HG03457 (cell line): ENCODE measurements around the gene MBNL3.

ENCODE experiments used
- ATAC-seq: cut with Tn5 transposase; IDR thresholded peaks from one replicate; pipeline ENCODE4 v1.9.1; 2021; ENCODE audit warnings: moderate number of reproducible peaks; ENCODE audit not compliant: unreplicated experiment

MBNL3 gene, protein sequence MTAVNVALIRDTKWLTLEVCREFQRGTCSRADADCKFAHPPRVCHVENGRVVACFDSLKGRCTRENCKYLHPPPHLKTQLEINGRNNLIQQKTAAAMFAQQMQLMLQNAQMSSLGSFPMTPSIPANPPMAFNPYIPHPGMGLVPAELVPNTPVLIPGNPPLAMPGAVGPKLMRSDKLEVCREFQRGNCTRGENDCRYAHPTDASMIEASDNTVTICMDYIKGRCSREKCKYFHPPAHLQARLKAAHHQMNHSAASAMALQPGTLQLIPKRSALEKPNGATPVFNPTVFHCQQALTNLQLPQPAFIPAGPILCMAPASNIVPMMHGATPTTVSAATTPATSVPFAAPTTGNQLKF

DNA sequence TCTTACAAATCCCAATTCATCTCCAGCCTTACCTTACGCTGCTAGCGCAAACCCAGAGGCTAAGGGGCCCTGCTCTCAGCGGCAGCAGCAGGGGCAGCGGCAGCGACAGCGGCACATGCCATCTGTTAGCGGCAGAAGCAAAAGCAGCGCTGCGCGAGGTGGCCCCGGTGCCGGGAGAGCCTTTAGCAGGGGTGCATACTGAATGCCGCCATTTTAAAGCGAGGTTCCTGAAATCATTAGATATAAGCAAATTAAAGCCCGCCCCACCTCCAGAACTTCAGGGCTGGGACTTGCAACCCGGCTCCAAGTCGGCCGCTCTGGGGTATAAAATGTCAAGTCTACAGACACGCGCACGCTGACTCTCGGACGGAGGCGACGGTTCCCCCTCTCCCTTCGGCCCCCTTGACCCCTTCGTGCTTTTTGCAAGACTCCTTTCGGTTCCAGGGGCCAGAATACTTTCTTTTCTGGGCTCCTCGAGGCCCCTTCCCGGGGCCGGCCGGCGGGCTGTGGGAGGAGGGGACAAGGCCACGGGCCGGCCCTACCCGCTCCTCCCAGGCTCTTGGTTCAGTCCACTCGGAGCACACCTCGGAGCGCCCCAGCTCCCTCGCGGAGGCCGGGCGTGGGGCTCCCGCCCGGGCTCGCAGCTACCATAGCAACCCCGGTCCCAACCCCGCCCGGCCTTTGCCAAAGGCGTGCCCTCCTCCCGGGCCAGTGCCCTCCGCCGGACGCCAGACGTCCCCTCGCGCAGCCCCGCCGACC is at the start of gene MBNL3:
MBNL3 (minus strand) TSS at position 220 of the 759 bp plus-strand sequence. CDS start 49,427 bp downstream, outside the sequence.
- peak; percentile 48 for ATAC-seq

DNA sequence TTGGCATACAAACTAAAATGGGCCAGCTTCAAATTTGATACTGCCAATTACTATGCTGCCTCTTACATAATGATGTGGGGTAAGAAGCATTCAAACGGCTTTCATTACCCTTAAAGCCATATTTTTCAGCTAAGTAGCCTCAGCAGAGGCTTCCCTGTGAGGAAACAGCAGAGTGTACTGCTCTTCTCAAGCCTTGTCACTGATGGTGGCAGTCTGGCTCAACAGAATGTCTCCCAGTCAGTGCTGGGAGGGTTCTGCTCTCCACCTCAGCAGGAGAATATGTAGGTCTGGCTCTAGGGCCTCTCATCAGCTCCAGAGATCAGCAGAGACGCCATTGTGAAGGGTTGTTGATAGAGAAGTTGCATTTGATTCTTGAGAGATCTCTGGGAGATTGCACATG is 44.6 kb upstream of the MBNL3 start:
- ATAC-seq, result no peak

DNA sequence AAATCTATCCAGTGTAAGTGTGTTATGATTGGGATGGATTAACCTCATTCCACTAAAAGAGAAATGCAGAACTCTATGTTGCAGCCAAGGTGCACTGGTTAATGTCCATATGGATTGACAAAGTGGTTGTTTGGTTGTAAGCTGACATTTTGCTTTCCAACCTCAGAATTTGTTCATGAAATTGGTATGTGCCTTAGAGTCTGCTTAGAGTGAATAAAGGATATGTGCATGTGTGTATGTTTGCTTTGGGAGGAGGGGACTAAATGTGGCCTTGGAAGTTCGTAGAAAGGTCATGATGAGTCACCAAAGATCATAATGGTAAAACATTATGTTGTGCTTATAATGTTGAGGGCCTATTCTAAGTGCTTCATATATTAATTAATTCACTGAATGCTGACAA is 44.1 kb upstream of the MBNL3 start:
- no peak for ATAC-seq

DNA sequence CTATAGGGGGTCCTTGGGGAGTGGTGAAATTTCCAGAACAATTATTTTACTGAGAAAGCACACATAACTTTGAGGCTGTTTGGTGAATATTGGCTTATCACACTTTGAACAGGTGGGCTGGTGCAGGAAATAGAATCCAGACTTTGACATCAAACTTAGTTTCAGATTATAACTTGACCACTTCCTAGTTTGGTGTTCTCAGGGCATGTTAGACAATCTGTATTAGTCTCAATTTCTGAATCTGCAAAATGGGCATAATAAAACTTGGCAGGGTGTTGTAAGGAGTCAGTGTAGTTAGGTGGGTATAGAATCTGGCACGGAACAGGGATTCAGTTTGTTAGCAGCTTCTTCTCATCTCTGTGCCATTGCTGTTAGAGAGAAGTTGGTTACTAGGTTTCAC is 43.3 kb upstream of the MBNL3 start:
- ATAC-seq, result no peak

DNA sequence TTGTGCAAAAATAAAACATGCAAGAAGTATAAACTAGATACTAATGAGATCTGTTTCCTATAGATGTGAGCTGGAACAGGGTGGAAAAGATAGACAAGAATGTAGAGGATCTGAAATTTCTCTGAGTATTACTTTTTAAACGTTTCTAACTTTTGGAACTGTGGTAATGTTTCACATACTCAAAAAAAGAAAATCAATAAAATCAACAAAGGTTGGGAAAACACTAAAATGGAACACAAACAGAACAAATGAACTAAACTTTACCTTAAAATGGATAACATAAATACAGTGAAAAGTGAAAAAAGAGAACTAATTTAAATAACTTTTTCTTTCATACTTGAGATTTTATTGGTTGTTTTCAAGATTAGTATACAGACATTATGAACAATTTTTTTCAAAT is 32.0 kb upstream of the MBNL3 start:
- ATAC-seq, result no peak

DNA sequence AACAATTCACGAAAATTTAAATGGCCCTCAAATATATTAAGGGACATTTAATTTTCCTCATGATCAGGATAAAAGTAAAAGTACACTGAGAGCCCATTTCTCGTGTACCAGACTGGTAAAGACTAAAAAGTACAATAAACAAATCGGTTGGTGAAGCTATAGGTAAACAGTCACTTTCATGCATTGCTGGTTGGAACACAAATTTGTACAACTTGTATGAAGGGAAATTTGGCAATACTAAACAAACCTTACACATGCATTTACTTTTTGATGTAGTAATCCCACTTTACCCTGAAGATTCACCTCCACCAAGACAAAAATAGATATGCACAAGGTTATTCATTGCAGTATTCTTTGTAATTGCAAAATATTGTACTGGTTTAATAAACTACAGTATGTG is 31.4 kb upstream of the MBNL3 start:
- no peak for ATAC-seq

DNA sequence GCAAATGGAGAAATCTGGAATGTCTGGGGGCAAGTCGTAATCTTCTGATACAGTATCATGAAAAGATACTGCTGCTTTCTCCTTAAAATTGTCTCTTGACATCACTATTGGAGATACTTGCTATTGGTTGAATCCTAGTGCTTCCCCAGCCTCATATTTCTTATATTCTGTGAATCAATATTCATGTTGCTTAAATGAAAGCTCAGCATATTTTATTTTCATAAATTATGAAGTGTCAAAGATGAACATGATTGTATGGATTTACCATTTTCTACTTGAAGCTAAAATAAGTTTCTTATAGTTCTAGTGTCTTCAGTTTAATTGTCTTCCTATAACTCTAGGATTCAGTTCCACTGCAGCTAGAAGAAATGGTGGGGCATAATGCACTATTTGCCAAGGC is 29.6 kb upstream of the MBNL3 start:
- ATAC-seq, result no peak

DNA sequence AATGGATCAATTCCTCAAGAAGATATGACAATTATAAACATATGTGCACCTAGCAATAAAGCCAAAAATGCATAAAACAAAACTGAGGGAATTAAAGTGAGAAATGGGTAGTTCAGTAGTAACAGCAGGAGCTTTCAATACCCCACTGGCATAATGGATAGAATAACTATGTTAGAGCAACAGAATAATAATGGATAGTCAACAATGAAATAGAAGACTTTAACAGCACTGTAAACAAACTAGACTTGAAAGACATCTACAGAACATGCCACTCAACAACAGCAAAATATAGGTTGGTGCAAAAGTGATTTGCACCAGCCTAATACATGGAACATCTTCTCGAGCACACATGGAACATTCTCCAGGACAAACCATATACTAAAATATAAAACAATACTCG is 20.0 kb upstream of the MBNL3 start:
- no peak for ATAC-seq

DNA sequence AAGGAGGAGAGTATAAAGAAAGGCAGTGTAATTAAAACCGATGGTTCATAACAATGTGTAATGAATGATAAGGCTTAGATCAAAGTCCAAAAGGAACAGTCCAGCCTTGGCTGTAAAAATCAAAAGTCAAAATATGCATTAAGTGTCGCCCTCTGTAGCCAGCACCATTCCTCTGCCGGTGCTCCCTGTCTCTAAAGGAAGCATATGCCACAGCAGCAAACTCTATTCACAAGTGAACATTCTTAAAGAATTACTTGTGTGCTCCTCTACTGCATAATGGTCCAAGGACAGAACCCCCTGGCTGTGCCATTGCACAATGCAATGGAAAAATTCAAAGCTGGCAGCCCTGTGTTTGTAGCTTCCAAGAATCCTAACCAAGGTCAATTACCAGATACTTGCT is 16.3 kb upstream of the MBNL3 start:
- no peak for ATAC-seq

DNA sequence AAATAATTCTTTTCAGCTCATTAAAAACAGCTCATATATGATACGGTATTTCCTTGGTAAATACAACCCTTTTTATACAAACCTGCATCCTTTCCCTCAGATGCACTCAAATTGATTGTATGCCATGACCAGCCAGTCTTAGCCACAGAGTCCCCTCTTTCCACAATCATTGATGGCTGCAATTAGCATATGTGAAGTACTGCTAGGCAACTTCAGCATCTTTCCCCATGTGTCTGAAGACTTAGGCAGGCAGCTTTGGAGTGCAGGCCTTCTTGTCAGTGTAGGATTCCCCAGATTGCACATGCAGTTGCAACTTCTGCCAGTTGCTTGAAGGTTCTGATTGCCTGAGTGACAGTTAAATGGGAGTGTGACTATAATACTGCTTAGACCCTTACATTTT is 15.6 kb upstream of the MBNL3 start:
- ATAC-seq, result no peak

DNA sequence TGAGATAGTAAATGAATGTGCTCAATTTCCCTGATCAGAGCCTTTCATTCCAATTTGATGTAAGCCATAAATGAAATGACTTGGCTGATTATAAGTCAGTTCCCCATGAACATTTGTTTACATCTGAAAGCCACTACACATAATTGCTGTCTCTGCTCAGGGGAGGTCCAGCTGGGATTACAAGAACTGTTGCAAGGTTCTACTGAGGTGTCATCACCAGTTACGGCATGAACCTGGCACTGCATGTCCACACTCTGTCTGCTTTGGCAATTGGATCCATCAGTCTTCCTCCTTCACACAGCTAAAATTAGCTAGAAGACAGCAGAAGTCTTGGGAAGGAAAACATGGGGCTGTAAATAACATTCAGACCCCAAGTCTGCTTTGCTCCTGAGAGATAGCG is 12.8 kb upstream of the MBNL3 start:
- ATAC-seq, result no peak

DNA sequence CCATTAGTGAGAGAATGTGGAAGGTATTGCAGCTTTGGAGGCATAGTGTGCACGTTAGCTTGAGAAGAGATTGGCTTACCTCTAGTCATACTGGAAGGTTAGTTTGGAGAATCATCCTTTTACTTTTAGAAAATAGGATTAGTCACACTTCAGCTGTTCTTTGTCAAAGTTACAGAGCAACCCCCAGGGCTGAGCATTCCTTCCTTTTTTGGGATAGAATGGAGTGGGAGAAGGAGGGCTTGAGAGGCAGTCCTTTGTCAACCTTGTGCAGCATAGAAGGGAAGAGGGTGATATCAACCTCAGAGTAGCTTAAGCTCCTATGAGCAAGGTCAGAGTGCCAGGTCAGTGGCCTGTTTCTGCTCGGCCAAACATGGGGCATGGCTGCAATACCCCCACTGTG is 8.6 kb upstream of the MBNL3 start:
- ATAC-seq, result no peak

DNA sequence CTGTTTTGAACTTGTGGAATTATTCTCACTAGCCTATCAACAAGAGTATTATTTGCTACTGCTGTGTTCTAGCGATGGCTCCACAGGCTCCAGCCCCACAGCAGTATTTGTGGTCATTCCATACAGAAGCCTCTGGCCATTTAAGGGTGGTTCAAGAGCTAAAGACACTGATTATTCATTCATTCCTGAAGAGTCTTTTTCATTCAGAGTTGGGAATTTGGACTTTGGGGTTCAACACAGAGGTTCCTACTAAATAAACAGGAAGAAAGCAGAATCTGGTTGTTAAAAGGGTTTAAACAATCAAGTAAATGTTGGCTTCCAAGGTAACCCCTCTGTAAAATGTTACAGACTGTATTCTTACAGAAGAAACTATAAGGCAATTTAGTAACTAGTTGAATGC is 4.3 kb upstream of the MBNL3 start:
- ATAC-seq, result no peak

DNA sequence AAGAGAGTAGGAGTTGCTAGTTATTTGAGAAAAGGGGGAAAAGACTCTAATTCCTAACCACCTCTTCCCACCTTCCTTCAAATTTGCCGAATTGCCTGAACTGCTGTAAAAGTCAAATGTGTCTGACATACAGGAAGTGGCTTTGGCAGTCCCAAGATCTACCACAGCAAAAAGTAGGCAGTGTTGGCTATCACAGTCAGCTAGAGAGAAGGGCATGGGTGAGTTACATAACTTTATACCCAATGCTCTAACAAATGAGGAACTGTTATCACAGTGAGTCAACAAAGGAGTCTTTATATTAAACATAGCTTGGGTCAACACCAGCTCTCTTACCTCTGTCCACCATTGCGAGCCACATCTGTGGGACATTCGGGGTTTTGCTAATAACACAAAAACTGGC is 2.4 kb upstream of the MBNL3 start:
- peak; percentile 44 for ATAC-seq

DNA sequence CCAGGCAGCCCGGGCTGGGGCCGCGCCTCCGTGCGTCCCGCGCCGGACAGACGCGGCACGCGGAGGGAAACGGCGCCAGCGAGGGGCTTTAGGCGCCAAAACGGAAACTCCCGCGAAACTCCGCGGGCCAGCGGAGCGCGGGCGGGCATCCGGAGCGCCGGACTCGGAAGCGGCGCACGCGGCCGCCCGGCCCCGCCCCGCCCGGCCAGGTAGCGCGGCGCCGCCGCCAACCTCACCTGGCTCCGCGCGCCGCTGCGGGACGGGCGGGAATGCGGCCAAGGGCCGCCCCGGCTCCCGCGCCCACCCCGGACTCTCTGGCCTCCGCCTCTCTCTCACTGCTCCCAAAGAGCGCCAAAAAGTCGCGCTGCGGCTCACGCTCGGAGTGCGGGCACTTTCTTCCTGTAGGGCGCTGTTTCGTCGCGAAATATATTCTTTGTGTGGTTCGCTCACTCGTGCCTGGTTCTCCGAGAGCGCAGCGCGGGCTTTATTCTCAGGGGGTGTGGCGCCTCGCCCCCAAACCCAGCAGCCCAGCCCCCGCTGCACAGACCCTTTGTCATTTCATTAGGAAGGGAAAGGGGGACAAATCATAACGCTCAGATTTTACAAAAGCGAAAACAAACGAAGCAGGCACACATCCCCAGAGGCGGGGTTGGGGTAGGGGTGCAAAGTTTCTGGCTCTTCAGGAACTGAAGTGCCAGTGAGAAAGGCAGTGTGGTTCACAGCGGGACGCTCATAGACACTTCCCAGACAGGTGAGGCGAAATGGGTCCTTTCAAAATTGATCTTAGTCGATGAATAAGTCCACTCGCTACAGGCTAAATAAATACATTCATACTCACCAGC is 961 bp upstream of the MBNL3 start:
- ATAC-seq, result peak; percentile 31

DNA sequence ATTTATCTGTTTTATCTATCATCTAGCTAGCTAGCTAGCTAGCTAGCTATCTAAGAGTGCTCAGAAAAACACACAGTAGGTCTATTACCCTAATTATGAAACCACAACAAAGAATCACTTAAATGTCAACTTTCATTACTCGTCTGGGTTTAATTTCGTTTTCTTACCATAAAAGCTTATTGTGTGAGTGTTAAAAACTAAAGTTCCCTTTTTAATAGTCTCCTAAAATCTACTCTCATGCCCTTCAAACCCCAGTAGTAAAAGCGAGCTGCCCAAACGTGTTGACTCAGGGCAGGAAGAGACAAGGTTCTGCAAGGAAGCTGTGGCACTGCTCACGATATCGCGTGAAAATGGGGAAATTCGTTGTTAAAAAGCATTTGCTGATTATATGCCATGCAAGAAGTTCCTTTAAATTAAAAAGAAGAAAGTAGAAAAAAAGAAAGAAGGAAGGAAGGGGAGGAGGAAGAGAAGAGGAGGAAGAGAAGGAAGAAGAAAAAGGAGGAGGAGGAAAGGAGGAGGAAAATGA is 595 bp downstream of the MBNL3 start:
- ATAC-seq, result no peak

DNA sequence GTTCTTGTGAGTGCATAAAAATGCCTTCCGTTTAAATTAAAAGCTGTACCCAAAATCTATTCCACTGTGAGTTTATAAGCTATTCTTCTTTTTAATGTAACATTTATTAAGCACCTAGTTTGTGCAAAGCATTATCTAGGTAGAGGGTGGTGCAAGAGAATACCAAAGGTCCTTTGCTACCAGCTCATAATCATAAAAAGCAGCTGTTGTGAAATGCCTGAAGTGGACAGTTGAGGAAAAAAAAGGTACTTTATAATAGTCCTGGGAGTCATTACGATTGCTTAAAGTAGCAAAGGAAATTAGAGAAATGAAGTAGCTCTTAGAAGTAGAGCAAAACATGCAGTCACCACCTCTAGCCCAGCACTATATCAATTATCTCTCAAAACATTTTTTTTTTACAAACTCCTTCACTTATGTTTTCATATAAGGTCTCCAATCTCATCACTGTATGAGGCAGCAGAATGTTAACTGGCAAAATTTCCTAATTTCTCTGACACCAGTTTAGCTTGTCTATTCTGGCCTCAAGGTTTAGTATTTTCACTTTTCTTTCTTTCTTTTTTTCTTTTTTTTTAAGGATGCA is 2.1 kb downstream of the MBNL3 start:
- no peak for ATAC-seq

DNA sequence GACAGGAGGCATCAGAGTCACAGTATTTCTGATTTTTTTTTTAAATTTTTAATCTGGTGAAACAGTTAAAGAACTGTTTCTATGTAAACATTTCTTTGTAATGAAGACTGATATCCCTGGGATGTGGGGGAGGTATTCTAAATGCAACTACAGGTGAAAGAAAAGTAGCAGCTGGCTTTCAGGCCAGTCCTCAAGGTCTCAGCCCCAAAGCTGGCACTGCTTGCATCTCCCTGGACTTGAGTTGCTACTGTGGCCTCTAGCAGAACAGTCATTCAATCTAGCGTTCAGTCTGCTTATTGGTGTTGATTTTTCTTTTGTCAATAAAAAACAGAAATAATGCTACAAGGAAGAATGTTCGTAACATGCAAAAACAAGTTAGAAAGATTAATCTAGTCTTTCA is 4.9 kb downstream of the MBNL3 start:
- ATAC-seq, result no peak

DNA sequence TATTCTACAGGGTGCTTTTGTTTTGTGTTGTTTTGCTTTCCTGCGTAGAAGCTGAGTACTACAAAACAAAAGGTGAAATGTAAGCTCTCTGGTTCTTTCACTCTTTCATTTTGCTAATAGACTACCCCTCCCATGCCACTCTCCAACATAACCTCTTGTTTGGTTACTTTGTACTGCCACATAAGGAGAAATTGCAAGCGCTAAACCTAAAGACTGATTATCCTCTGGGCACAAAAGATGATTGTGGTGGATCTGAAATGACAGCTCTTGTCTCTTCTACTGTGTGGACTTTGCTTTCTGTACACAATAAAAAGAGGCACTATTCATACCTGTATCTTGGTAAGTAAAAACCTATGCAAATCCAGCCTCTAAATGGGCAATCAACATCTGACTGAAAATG is 5.3 kb downstream of the MBNL3 start:
- ATAC-seq, result no peak

DNA sequence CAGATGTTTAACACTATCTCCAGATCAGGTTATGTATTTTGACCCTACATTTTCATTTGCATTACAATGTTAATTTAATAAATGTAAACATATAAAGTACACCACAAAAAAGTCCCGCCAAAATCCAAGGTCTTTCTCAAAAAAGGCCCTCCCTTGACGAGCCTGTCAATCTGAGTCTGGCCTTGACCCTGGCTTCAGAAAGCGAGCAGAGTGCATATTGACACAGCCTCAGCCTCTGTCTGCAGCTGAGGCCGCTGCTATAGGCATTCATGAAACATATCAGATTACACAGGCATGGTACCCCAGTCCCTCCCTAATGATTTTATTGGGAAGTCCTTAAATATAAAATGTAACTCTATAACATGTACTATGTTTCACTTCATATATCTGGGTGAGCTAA is 6.2 kb downstream of the MBNL3 start:
- ATAC-seq, result no peak

DNA sequence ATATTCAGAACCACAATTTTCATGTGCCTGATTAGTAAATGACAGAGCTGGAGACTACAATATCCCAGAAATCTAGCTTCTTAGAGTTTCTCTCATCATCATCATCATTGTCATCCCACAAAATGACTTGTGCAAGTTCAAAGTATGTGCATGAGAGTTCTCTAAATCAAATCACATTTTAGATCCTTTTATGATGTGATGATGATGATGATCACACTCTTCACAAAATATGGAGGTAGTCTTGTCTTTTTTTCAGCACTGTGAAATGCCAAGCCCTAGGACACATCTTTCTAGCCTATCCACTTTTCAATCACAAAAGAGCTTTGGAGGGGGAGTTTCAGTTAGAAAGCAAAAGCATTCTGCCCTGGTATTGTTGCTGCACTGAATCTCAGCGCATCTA is 7.4 kb downstream of the MBNL3 start:
- no peak for ATAC-seq
